HUES64 (cell line): ENCODE data around the gene NPTX1.
A peak's percentile ranks its signal among the peaks of the same experiment; 100 is the strongest.

Experiments used
- H3K27ac ChIP-seq: 2 replicates; pipeline ENCODE4 v1.7.0; 2013; ENCODE audit warnings: low read depth, low read length, inconsistent platforms
- H3K27me3 ChIP-seq: 2 replicates; pipeline ENCODE4 v1.6.1; 2013; ENCODE audit warnings: mild to moderate bottlenecking, low read length; ENCODE audit not compliant: insufficient read depth
- H3K36me3 ChIP-seq: 2 replicates; pipeline ENCODE4 v1.6.1; 2013; ENCODE audit warnings: mild to moderate bottlenecking, low read length; ENCODE audit not compliant: insufficient read depth
- H3K4me1 ChIP-seq: 2 replicates; pipeline ENCODE4 v1.6.1; 2013; ENCODE audit warnings: mild to moderate bottlenecking, low read length, moderate library complexity; ENCODE audit not compliant: insufficient read depth
- H3K4me3 ChIP-seq: 2 replicates; pipeline ENCODE4 v1.5.1; 2013; ENCODE audit warnings: mild to moderate bottlenecking, low read length, moderate library complexity
- H3K9ac ChIP-seq: 2 replicates; pipeline ENCODE4 v1.6.1; 2013; ENCODE audit warnings: mild to moderate bottlenecking, low read depth, low read length
- H3K9me3 ChIP-seq: 2 replicates; pipeline ENCODE4 v1.6.1; 2013; ENCODE audit warnings: low read depth, low read length; ENCODE audit not compliant: insufficient read depth
- WGBS: fragments of 150-250, 120-280 bp; methylation state at CpG from one replicate; pipeline ENCODE4 v1.1.7; 2013; ENCODE audit warnings: missing lambda C conversion rate; 5-methylcytosine and 5-hydroxymethylcytosine counted together

Gene NPTX1

DNA sequence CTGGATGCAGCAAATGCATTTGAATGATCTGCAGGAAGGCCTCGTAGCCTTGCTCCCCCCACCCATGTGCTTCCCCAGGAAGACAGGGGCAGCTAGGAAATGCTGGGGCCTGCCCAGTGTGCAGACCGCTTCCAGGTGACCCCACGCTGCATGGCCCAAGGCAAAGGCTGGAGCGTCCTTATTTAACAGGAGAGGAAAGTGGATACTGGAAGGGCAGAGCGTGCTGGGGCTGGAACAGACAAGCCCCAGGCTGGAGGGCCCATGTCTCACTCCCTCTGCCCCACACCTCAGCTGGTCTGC, 26.1 kb upstream of the NPTX1 start:
- Histone ChIP-seq H3K9ac (no peak overlapping the region), H3K4me1 (no peaks in the 10 kb centered on the region), H3K36me3 (no peaks in the 10 kb centered on the region), H3K4me3 (no peak overlapping the region), H3K9me3 (no peaks in the 10 kb centered on the region), H3K27me3 (peaks cover 16% of the 10 kb centered on the region), H3K27ac (no peak overlapping the region)
- WGBS = 82% methylated on average over 5 of the region's 5 CpGs

- no peak overlapping the region for H3K27ac ChIP-seq
- WGBS = 89% methylated on average over 24 of the region's 24 CpGs
- H3K9ac ChIP-seq = no peak overlapping the region
- H3K36me3 ChIP-seq = no peaks in the 10 kb centered on the region
- H3K9me3 ChIP-seq = no peaks in the 10 kb centered on the region
- H3K4me1 ChIP-seq = no peaks in the 10 kb centered on the region
- no peak overlapping the region for H3K4me3 ChIP-seq
- H3K27me3 ChIP-seq = peaks cover 16% of the 10 kb centered on the region
These were observed 25.6 kb upstream of the NPTX1 start for GRCh38 chr17:80501741-80502577.

GRCh38 chr17:80499961-80500665, 23.7 kb upstream of the NPTX1 start:
- Histone ChIP-seq H3K4me3 (no peak overlapping the region), H3K36me3 (no peaks in the 10 kb centered on the region), H3K27ac (no peak overlapping the region), H3K27me3 (peaks cover 17% of the 10 kb centered on the region), H3K4me1 (no peaks in the 10 kb centered on the region), H3K9me3 (no peaks in the 10 kb centered on the region), H3K9ac (no peak overlapping the region)
- 89% methylated on average over 22 of the region's 22 CpGs for whole genome bisulfite sequencing

DNA sequence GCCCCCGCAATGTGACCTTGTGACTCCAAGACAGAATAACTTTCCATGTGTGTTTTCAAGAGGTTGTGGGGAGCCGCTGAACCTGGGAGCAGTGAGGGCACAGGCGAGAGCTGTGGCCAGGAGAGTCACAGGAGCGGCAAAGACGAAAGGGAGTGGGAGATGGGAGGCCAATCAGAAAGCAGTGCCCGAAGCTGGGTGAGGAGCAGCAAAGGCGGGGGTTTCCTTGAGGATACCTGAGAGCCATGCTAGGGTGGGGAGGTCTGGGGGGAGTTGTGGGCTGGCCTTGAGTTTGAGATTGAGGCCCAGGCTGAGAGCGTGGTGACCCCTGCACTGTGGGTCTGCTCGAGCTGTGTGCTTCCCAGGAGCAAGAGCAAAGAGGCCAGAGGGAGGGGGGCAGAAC, 23.2 kb upstream of the NPTX1 start:
- Histone ChIP-seq H3K9me3 (no peaks in the 10 kb centered on the region), H3K36me3 (no peaks in the 10 kb centered on the region), H3K4me3 (no peak overlapping the region), H3K27me3 (peaks cover 11% of the 10 kb centered on the region), H3K4me1 (no peaks in the 10 kb centered on the region), H3K27ac (no peak overlapping the region), H3K9ac (no peak overlapping the region)
- 85% methylated on average over 9 of the region's 9 CpGs for WGBS

DNA sequence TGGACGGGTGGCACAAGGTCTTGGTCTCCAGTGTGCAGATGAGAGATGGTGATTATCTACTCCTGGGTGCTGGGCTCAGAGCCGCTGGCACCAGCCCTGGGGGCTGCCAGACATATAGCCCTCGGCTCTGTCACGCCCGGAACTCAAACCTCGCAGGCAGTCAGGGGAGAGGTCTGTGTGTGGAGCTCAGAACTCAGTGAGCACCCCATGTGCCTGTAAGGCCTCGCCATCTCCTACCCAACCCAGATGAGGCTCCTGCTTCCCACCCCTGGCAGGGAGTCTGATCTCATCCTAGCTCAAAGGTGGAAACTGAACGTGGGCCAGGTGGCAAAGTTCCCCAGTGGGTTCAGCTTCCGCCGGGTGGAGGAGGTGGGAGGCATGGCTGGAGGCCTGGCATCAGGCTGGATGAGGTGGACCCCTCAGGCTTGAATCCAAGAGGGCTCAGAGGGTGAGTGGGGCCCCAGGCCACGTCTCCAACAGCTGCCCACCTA, 22.6 kb upstream of the NPTX1 start:
- Histone ChIP-seq H3K9ac (no peak overlapping the region), H3K4me3 (no peak overlapping the region), H3K36me3 (no peaks in the 10 kb centered on the region), H3K27ac (no peak overlapping the region), H3K9me3 (no peaks in the 10 kb centered on the region), H3K4me1 (no peaks in the 10 kb centered on the region), H3K27me3 (peaks cover 10% of the 10 kb centered on the region)
- 92% methylated on average over 11 of the region's 11 CpGs for WGBS

GRCh38 chr17:80498242-80498919, 22.0 kb upstream of the NPTX1 start:
- Histone ChIP-seq H3K27ac (no peak overlapping the region), H3K9me3 (no peaks in the 10 kb centered on the region), H3K36me3 (no peaks in the 10 kb centered on the region), H3K27me3 (peaks cover 10% of the 10 kb centered on the region), H3K4me1 (no peaks in the 10 kb centered on the region), H3K4me3 (no peak overlapping the region), H3K9ac (no peak overlapping the region)
- 88% methylated on average over 30 of the region's 30 CpGs for WGBS

- 92% methylated on average over 10 of the region's 10 CpGs for WGBS
- H3K9me3 ChIP-seq = no peaks in the 10 kb centered on the region
- H3K4me3 ChIP-seq = no peak overlapping the region
- no peaks in the 10 kb centered on the region for H3K36me3 ChIP-seq
- H3K4me1 ChIP-seq = peaks cover 5% of the 10 kb centered on the region; the same call in 1 of the 2 replicates
- H3K27me3 ChIP-seq = peaks cover 10% of the 10 kb centered on the region
- no peak overlapping the region for H3K9ac ChIP-seq
- no peak overlapping the region for H3K27ac ChIP-seq
These were observed 21.4 kb upstream of the NPTX1 start for GRCh38 chr17:80497726-80498241.

- H3K4me1 ChIP-seq = peaks cover 5% of the 10 kb centered on the region; the same call in 1 of the 2 replicates
- no peak overlapping the region for H3K9ac ChIP-seq
- H3K4me3 ChIP-seq = no peak overlapping the region
- peaks cover 13% of the 10 kb centered on the region for H3K27me3 ChIP-seq
- H3K9me3 ChIP-seq = no peaks in the 10 kb centered on the region
- no peaks in the 10 kb centered on the region for H3K36me3 ChIP-seq
- no peak overlapping the region for H3K27ac ChIP-seq
- WGBS = 87% methylated on average over 7 of the region's 7 CpGs
These were observed 18.1 kb upstream of the NPTX1 start for GRCh38 chr17:80494547-80494946.

- Histone ChIP-seq H3K27ac (no peak overlapping the region), H3K4me1 (peaks cover 5% of the 10 kb centered on the region; the same call in 1 of the 2 replicates), H3K36me3 (no peaks in the 10 kb centered on the region), H3K9ac (no peak overlapping the region; the same call in 1 of the 2 replicates), H3K4me3 (no peak overlapping the region), H3K9me3 (no peaks in the 10 kb centered on the region), H3K27me3 (peaks cover 11% of the 10 kb centered on the region)
- 85% methylated on average over 21 of the region's 21 CpGs for WGBS
These were observed 16.1 kb upstream of the NPTX1 start for GRCh38 chr17:80492343-80493136.

DNA sequence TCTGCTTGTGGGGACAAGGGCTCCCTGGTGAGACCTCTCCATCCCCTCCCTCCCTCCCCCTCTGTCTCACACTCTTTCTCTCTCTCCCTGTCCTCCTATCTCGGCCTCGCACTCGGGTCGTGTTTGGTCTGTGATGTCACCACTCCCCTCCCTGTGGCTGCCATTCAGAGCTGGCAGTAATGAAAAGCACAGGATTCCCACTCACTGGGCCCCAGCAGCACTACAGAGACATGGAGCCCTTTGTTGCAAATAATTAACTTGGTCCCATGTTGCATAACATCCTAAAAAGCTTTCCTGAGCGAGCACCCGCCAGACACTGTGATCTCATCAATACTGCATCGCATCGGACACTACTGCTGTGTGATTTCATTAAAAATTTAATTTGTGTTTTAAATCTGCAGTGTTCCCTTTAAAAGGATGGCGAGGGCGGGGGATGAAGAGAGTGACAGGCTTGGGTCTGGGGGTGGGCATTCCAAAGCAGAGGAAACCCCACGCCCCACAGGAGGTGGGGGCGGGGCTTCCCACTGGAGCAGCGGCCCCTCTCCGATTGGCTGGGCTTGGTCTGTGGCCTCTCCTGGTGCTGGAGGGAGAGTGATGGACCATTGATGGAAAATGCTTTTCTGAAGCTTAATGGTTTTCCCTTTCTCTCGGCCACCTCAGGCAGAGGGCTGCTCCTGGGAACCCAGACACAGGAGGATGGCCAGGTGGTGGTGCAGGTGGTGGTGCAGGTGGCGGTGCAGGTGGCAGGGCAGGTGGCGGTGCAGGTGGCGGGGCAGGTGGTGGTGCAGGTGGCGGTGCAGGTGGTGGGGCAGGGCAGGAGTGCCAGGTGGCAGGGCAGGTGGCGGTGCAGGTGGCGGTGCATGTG, 15.3 kb upstream of the NPTX1 start:
- Histone ChIP-seq H3K36me3 (no peaks in the 10 kb centered on the region), H3K9ac (no peak overlapping the region), H3K27ac (peak overlapping the region; percentile 44; the same call in 1 of the 2 replicates), H3K9me3 (no peaks in the 10 kb centered on the region), H3K4me1 (peaks cover 5% of the 10 kb centered on the region; the same call in 1 of the 2 replicates), H3K4me3 (no peak overlapping the region), H3K27me3 (peaks cover 17% of the 10 kb centered on the region)
- WGBS = 53% methylated on average over 21 of the region's 21 CpGs
